GM10266 (cell line): ENCODE data around the gene ADAMTS14.

Experiments used
- DNase-seq: peaks from one replicate; pipeline ENCODE4 v3.0.0; 2012; ENCODE audit errors: extremely low spot score
- CTCF ChIP-seq: IDR thresholded peaks from 2 replicates; pipeline ENCODE4 v1.5.1; 2012; ENCODE audit warnings: mild to moderate bottlenecking, low read depth; ENCODE audit not compliant: control insufficient read depth, insufficient read depth; ENCODE audit errors: missing control alignments

The ADAMTS14 gene

GRCh38 chr10:70785190-70785589, 112.9 kb downstream of the ADAMTS14 start, which contains the start of gene TBATA:
Gene TBATA (minus strand): TSS chr10:70785377. CDS start chr10:70783379, 1,998 bp downstream.
- no peak for DNase-seq

GRCh38 chr10:70786799-70787415, 114.6 kb downstream of the ADAMTS14 start:
- DNase-seq = no peak
- TF ChIP-seq CTCF = no peak

More at GRCh38 chr10:70785190-70785589, 112.9 kb downstream of the ADAMTS14 start, which contains the start of gene TBATA:
- no peak for TF ChIP-seq CTCF

GRCh38 chr10:70791386-70792039, 119.2 kb downstream of the ADAMTS14 start:
- TF ChIP-seq CTCF = no peak
- no peak for DNase-seq

GRCh38 chr10:70795613-70796012, 123.3 kb downstream of the ADAMTS14 start:
- no peak for DNase-seq
- TF ChIP-seq CTCF = no peak

- no peak for DNase-seq
- TF ChIP-seq CTCF = no peak
Observed at GRCh38 chr10:70797840-70798239, 125.5 kb downstream of the ADAMTS14 start.

GRCh38 chr10:70799124-70799523, 126.8 kb downstream of the ADAMTS14 start:
- TF ChIP-seq CTCF = no peak
- DNase-seq = no peak

GRCh38 chr10:70801854-70802253, 129.5 kb downstream of the ADAMTS14 start:
- DNase-seq = no peak
- no peak for TF ChIP-seq CTCF
